Neural progenitor cell (in vitro differentiated cells): ENCODE measurements around the gene UGT1A7. TPM values are rescaled to one million over a fixed set of nuclear protein-coding genes. Genes with fewer than 3 reads are reported as not detected.
"Not testable (repeated sequence)": the region's sequence is repeated elsewhere in the genome, so short reads cannot be mapped to it uniquely, and the experiment has no call there.

Source experiments
- DNase-seq: peaks from one replicate; pipeline ENCODE4 v3.0.0-alpha.2; 2016; ENCODE audit warnings: low spot score
- H2AFZ ChIP-seq: fragments of 200-600 bp; sonication (generic); replicated peaks from 2 replicates; pipeline ENCODE4 v1.6.1; 2016; ENCODE audit warnings: antibody characterized with exemption
- H3F3A ChIP-seq: fragments of 200-600 bp; sonication (generic); 2 replicates; pipeline ENCODE4 v1.6.1; 2016; ENCODE audit warnings: antibody characterized with exemption, low read depth
- H3K27ac ChIP-seq: fragments of 200-600 bp; sonication (generic); 2 replicates; pipeline ENCODE4 v1.5.1; 2016; ENCODE audit warnings: mild to moderate bottlenecking
- H3K27me3 ChIP-seq: fragments of 200-600 bp; sonication (generic); 2 replicates; pipeline ENCODE4 v1.6.1; 2016; ENCODE audit warnings: mild to moderate bottlenecking, moderate library complexity
- H3K36me3 ChIP-seq: fragments of 200-600 bp; sonication (generic); 2 replicates; pipeline ENCODE4 v1.5.1; 2016
- H3K4me1 ChIP-seq: fragments of 200-600 bp; sonication (generic); 2 replicates; pipeline ENCODE4 v1.6.1; 2016; ENCODE audit warnings: mixed run types
- H3K4me2 ChIP-seq: fragments of 200-600 bp; sonication (generic); 2 replicates; pipeline ENCODE4 v1.6.1; 2016
- H3K4me3 ChIP-seq: fragments of 200-600 bp; sonication (generic); 2 replicates; pipeline ENCODE4 v1.5.1; 2016
- H3K79me2 ChIP-seq: fragments of 200-600 bp; sonication (generic); 2 replicates; pipeline ENCODE4 v1.6.1; 2016; ENCODE audit warnings: low read depth
- H3K9ac ChIP-seq: fragments of 200-600 bp; sonication (generic); 2 replicates; pipeline ENCODE4 v1.6.1; 2016
- H3K9me3 ChIP-seq: fragments of 200-600 bp; sonication (generic); 2 replicates; pipeline ENCODE4 v1.5.1; 2016; ENCODE audit warnings: low read depth
- H4K20me1 ChIP-seq: fragments of 200-600 bp; sonication (generic); 2 replicates; pipeline ENCODE4 v1.6.1; 2016; ENCODE audit warnings: low read depth
- H3K27ac Mint-ChIP-seq: 3 replicates; pipeline ENCODE4 v1.8.0; 2021; ENCODE audit warnings: mixed read lengths
- H3K27me3 Mint-ChIP-seq: 2 replicates; pipeline ENCODE4 v1.8.0; 2022; ENCODE audit warnings: low read depth, mild to moderate bottlenecking, inconsistent platforms, moderate library complexity, mixed read lengths; ENCODE audit not compliant: insufficient read depth
- H3K36me3 Mint-ChIP-seq: 3 replicates; pipeline ENCODE4 v1.8.0; 2021; ENCODE audit warnings: mixed read lengths
- H3K4me1 Mint-ChIP-seq: 3 replicates; pipeline ENCODE4 v1.8.0; 2021; ENCODE audit warnings: mixed read lengths
- H3K4me3 Mint-ChIP-seq: 3 replicates; pipeline ENCODE4 v1.8.0; 2021; ENCODE audit warnings: mild to moderate bottlenecking, moderate library complexity, mixed read lengths
- H3K9me3 Mint-ChIP-seq: 3 replicates; pipeline ENCODE4 v1.8.0; 2020; ENCODE audit warnings: mixed read lengths
- EZH2 ChIP-seq: fragments of 200-600 bp; sonication (generic); IDR thresholded peaks from 2 replicates; pipeline ENCODE4 v1.6.1; 2017; ENCODE audit warnings: antibody characterized with exemption, mild to moderate bottlenecking, moderate library complexity
- EZH2phosphoT487 ChIP-seq: fragments of 200-600 bp; sonication (generic); IDR thresholded peaks from 2 replicates; pipeline ENCODE4 v1.6.1; 2017; ENCODE audit warnings: antibody characterized with exemption
- total RNA-seq: library from RNA; depleted of rRNA; stranded (reverse); fragments of >200 nt; gene quantifications from 2 replicates; pipeline ENCODE4 v1.2.3, GENCODE V29; 2015; ENCODE audit warnings: low replicate concordance
- TF ChIP-seq, protein P1 (sequence below): fragments of 200-600 bp; sonication (generic); IDR thresholded peaks from 2 replicates; pipeline ENCODE4 v1.5.1; 2017; ENCODE audit warnings: antibody characterized with exemption, mild to moderate bottlenecking

The UGT1A7 gene
- total RNA-seq, 1 donor from 2014 or later: not detected

DNA sequence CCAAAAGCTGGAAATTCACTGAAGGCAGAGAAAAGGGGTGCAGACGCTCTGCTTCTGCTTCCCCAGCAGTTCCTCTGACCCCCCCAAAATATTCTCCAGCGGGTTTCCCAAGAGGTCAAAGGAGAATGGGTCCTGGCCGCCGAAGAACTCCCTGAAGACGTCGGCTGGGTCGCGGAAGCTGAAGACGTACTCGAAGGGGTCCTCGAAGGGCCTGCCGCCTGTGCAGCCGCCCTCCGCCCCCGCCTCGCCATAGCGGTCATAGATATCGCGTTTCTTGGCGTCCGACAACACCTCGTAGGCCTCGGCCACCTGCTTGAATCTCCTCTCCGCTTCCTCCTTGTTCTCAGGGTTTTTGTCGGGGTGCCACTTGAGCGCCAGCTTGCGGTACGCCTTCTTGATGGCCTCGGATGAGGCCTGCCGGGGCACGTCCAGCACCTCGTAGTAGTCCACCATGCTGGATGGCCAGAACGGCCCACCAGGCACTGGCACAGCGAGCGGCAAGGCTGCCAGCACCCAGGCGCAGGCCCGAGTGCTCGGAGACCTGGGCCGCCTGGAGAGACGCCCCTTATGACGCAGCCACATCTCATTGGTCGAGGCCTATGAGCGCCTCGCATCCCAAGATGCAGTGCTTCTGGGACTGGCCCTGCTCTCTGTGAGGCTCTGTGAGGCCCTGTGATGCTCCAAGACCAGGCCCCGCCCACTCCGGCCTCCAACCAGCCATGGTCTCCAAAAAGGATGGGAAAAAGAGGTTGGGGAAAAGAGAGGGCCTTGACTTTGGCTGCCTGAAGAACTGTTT, 62.0 kb downstream of the UGT1A7 start:
- Mint-ChIP-seq H3K36me3 (no peaks in the 10 kb centered on the region), H3K9me3 (peaks cover 9% of the 10 kb centered on the region), H3K27ac (no peak overlapping the region), H3K4me1 (peaks cover 5% of the 10 kb centered on the region), H3K4me3 (no peak overlapping the region), H3K27me3 (peaks cover 6% of the 10 kb centered on the region)
- H3K79me2 ChIP-seq: no peaks in the 10 kb centered on the region
- H3K4me1 ChIP-seq: no peaks in the 10 kb centered on the region
- no peaks in the 10 kb centered on the region for H3K36me3 ChIP-seq
- no peak overlapping the region for H3K27ac ChIP-seq
- H3K9ac ChIP-seq: no peak overlapping the region
- H3K27me3 ChIP-seq: no peaks in the 10 kb centered on the region
- DNase-seq: no peak
- H3K4me3 ChIP-seq: no peak overlapping the region
- no peak overlapping the region for H3K4me2 ChIP-seq
- H2AFZ ChIP-seq: no peak overlapping the region
- no peaks in the 10 kb centered on the region for H3F3A ChIP-seq
- TF ChIP-seq EZH2 (no peak), EZH2phosphoT487 (no peak)
- TF ChIP-seq, protein P1, sequence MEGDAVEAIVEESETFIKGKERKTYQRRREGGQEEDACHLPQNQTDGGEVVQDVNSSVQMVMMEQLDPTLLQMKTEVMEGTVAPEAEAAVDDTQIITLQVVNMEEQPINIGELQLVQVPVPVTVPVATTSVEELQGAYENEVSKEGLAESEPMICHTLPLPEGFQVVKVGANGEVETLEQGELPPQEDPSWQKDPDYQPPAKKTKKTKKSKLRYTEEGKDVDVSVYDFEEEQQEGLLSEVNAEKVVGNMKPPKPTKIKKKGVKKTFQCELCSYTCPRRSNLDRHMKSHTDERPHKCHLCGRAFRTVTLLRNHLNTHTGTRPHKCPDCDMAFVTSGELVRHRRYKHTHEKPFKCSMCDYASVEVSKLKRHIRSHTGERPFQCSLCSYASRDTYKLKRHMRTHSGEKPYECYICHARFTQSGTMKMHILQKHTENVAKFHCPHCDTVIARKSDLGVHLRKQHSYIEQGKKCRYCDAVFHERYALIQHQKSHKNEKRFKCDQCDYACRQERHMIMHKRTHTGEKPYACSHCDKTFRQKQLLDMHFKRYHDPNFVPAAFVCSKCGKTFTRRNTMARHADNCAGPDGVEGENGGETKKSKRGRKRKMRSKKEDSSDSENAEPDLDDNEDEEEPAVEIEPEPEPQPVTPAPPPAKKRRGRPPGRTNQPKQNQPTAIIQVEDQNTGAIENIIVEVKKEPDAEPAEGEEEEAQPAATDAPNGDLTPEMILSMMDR: no peak
- no peaks in the 10 kb centered on the region for H4K20me1 ChIP-seq
- no peaks in the 10 kb centered on the region for H3K9me3 ChIP-seq

DNA sequence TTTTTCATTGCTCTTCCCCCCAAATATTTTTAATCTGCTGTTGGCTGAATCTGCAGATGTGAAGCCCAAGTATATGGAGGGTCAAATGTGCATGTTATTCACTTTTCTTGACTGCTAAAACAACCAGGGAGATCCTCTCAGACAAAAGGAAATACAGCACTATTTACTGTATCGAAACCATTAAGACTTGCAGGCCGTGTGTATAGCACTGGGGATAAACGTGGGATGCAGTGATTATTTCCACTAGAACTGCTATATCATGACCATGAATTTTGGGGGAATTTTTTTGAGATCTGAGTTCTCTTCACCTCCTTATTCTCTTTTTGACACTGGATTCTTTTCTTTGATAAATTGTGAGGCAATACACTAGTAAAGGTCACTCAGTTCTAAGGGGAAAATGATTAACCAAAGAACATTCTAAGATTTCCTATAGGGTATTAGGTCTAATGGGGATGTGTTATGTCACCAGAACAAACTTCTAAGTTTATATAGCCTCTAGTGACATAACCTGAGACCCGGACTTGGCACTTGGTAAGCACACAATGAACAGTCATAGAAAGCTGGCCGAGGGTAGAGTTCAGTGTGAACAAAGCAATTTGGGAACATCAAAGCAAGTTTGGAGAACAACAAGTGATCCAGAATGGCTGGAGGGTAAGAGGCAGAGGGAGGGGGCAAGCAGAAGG, 63.5 kb downstream of the UGT1A7 start:
- H3K4me3 ChIP-seq: no peak overlapping the region
- H2AFZ ChIP-seq: no peak overlapping the region
- TF ChIP-seq EZH2phosphoT487 (no peak), EZH2 (no peak)
- TF ChIP-seq, protein P1: no peak
- Mint-ChIP-seq H3K9me3 (peaks cover 14% of the 10 kb centered on the region), H3K4me3 (no peak overlapping the region), H3K36me3 (no peaks in the 10 kb centered on the region), H3K4me1 (peaks cover 5% of the 10 kb centered on the region), H3K27me3 (peaks cover 6% of the 10 kb centered on the region), H3K27ac (no peak overlapping the region)
- no peaks in the 10 kb centered on the region for H3K79me2 ChIP-seq
- H4K20me1 ChIP-seq: no peaks in the 10 kb centered on the region
- no peak overlapping the region for H3K9ac ChIP-seq
- no peaks in the 10 kb centered on the region for H3F3A ChIP-seq
- no peak for DNase-seq
- no peaks in the 10 kb centered on the region for H3K4me1 ChIP-seq
- H3K36me3 ChIP-seq: no peaks in the 10 kb centered on the region
- H3K9me3 ChIP-seq: no peaks in the 10 kb centered on the region
- no peak overlapping the region for H3K27ac ChIP-seq
- no peak overlapping the region for H3K4me2 ChIP-seq
- H3K27me3 ChIP-seq: no peaks in the 10 kb centered on the region

DNA sequence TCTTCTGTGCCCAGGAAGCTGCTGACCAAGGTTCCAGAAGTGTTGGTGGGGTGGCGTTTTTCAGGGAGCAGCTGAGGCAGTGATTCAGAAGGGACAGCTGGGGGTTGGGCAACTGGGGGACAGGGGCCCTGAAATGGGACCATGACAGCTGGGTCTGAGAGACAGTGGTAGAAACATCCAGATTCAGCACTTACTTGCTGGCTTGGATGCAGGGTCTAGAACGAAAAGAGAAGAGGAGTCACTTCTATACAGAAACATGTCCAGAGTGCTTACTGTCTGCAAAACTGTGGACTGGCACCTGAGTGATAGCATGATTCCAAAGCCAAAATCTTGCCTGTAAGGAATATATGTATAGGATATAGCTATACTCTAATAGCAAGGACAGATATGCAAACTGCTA, 64.1 kb downstream of the UGT1A7 start:
- H3K4me1 Mint-ChIP-seq, H3K27ac ChIP-seq, H3K36me3 Mint-ChIP-seq, DNase-seq, H3K79me2 ChIP-seq, H3F3A ChIP-seq, H3K36me3 ChIP-seq, H3K27me3 ChIP-seq, H3K4me3 ChIP-seq, H3K4me2 ChIP-seq, H4K20me1 ChIP-seq, H3K9me3 ChIP-seq, H3K4me3 Mint-ChIP-seq, H2AFZ ChIP-seq, H3K9ac ChIP-seq, H3K27ac Mint-ChIP-seq, H3K27me3 Mint-ChIP-seq, H3K4me1 ChIP-seq: not testable (repeated sequence)
- H3K9me3 Mint-ChIP-seq: peaks cover 17% of the 10 kb centered on the region
